UCSD-AML1 (cell line): Measurements from ENCODE around the gene SH2D7.

Experiments
- DNase-seq: peaks from one replicate; lab custom pipeline; 2025; ENCODE audit not compliant: unreplicated experiment; lab: John Stamatoyannopoulos, UW

SH2D7 gene

DNA sequence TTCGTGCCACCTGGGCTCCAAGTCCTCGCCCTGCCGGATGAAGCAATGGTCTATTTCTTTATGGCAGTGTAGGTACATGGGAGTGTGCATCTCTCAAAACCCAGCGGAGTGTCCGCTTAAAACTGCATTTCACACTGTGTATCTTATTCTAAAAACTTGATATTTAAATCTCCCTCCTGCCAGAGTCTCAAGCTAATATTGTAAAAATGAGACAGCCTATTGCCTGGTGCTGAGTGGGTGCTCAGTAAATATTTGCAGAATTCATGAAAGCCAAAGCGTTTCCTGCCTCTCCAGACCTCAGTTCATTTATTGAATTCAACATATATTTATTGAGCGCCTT lies 14.5 kb upstream of the SH2D7 start:
- DNase-seq, result no peak

GRCh38 chr15:78079298-78080087 lies 12.9 kb upstream of the SH2D7 start:
- DNase-seq, result no peak

DNA sequence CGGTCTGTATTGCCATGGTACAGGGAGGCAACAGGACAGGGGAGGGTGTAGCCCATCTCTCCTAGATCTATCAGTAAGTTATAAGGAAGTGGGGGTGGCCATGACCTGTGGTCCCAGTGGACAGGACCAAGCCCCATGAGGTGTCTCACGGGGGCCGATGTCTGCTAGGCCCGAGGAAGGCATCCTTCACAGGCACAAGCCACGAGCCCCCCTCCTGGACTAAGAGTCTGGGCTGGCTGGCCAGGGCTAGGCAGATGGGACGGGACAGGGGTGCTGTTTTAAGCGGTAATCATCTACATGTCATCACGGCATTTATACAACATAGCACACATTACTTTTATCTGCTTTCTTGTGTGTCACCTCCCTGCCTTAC lies 12.3 kb upstream of the SH2D7 start:
- no peak for DNase-seq

DNA sequence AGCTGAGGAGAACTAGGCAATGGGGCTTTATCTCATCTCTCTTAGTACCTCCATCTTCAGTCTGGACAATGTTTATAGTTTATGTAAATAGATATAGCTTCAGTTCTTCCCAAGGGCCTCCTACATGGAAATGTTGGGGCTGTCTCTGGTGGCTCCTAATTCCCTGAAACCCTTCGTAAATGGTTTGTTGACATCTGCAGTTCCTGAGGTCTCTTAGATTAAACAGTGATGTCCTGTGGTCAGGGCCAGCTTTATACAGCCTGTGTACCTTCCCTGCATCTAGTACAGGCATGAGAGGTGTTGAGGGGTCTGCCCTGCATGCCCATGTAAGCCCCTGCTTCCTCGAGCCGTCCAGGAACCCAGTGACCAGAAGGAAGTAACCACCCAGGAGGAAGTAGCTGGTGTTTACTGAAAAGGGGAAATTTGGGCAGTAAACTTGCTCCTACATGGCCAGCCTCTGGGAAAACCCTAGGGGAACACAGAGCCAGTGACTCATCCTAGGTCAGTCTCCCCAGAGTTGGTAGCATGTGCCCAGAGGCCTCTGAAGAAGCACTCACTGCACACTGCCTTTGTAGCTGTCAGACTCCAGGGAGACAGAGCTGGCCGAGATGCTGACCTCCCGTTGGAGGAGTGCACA lies 10.1 kb upstream of the SH2D7 start:
- no peak for DNase-seq

DNA sequence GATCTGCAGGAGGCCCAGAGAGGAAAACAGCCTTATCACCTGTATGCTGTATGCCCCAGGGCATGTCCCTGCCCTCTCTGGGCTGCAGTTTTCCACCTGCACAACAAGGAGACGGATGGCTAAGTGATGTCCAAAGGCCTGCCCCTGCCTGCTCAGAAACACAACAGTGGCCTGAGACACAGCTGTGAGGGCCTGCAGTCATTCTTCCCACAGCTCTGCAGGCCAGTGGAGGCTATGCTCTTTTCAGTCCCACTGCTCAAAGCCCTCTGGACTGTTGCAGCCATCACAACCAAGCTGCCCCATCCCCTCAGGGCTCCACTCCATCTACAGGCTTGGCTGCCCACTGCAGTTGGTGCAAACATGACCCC lies 9.6 kb upstream of the SH2D7 start:
- no peak for DNase-seq

DNA sequence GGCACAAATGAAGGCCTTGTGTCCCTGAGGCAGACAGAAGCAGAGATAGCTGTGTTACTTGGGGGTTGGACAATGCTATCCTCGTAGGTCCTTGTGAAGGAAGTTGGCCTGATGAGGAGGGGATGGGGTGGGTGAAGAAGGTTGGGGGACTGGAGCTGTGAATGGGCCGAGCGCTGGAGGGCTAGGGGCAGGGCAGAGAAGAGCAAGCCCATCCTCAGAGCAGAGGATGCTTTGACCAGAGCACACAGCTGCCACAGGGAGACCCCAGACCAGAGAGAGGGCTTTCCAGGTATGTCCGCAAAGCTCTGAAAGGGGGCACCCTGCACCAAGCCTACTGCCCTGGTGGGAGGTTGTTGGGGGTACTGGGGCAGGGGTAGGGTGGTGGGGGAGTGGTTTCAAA lies 9.2 kb upstream of the SH2D7 start:
- no peak for DNase-seq

DNA sequence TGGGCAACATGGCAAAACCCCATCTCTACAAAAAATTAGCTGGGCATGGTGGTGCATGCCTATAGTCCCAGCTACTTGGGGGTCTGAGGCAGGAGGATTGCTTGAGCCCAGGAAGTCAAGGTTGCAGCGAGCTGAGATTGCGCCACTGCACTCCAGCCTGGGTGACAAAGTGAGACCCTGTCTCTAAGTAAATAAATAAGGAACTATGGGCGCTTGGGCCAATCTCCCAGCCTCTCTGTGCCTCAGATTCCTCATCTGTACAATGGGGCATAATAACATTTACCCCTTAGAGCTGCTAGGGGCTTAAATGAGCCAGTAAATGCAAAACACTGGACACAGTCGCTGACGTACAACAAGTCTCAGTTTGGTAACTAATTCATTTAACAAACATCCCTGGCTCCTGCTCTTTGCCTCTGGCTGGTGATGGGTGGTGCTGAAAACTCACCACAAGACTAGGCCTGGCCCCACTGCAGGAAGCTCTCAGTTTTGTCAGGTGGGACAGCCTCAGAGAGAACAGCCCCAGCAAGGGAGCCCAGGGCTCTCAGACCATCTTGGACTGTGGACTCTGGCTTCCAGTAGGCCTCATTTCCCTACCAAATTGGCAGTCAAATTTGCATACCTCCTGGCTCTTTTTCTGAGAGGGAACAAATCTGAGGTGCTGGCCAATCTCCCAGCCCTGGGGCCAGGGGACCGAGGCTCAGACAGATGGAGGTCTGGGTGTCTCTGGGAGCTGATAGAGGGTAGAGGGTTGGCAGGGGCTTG lies 8.5 kb upstream of the SH2D7 start:
- no peak for DNase-seq

- DNase-seq, result no peak
These were observed 8.0 kb upstream of the SH2D7 start for GRCh38 chr15:78084449-78084750.

DNA sequence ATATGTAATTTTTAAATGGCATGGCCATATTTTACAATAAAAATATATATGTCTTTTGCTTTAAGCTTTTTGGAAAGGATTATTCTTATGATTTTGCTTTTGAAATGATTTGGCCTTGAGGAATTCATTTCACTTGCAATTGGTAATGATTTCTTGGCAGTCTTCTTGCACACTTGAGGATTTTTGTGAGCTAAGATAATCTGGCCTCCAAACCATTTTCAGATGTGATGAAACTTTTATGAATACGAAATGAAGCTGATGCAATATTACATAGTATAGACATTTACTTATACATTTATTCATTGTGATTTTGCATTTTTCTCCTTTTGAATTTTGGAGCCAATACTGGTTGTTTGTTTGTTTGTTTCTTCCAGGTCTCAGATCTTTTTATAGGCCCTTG lies 6.4 kb upstream of the SH2D7 start:
- DNase-seq, result no peak

DNA sequence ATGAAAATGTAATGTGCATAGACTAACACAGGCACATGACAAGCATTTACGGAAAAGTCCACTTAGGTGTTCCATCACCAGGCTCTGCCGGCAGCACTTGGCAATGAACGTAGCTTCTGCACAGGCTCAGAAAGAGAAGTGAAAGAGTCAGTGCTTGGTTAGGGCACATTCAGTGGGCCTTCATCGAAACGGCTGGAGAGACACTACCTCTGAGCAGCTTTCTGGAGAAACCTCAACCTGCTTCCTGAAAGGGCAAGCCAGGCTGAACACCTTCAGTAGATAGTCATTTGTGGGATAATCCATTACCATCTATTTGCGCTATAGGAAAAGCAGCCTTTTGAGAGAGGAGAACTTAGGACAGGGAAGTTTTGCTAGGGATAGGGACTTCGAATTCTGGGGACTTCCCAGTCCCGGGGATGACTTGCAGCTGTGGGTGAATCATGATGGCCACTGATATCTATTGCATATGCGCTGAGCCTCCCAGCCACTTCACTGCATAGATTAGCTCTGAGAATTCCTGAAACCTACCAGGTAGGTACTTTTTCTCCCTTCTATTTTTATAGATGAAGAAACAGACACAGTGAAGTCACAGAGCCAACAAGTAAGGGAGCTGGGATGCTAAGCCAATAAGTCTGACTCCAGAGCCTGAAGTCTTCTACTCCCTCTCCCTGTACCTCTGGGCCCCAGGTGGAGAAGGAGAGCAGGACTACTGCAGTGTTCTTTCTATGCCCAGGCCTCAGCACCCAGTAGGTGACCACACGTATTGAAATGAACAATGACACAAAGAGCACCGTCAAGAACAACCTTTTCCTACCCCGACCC lies 4.2 kb upstream of the SH2D7 start:
- no peak for DNase-seq

- DNase-seq, result no peak
These were observed 3.6 kb upstream of the SH2D7 start for GRCh38 chr15:78088773-78089080.

DNA sequence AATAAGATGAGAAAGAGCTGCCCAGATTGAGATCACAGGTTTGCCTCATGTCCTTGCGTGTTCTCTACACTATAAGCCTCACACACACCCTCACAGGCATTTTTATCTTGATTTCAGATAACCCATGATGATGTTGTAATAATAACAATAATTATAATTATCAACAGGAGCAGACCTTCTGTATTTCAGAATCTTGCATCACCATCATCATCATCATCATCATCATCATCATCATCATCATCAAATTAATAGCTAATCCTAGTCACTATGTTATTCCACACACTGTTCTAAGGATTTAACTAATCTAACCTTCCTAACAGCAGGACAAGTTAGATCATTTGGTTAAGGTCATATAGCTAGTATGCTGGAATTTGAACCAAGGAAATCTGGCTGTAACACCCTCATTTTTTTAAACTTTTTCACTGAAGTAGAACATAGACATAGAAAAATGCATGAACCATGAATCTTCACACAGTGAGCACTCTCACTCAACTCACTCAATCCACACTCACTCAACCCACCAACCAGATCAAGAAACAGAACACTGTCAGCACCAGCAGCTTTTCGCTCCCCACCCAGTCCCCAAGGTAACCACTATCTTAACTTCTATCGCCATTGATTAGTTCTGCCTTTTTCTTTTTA lies 1.8 kb upstream of the SH2D7 start:
- no peak for DNase-seq

DNA sequence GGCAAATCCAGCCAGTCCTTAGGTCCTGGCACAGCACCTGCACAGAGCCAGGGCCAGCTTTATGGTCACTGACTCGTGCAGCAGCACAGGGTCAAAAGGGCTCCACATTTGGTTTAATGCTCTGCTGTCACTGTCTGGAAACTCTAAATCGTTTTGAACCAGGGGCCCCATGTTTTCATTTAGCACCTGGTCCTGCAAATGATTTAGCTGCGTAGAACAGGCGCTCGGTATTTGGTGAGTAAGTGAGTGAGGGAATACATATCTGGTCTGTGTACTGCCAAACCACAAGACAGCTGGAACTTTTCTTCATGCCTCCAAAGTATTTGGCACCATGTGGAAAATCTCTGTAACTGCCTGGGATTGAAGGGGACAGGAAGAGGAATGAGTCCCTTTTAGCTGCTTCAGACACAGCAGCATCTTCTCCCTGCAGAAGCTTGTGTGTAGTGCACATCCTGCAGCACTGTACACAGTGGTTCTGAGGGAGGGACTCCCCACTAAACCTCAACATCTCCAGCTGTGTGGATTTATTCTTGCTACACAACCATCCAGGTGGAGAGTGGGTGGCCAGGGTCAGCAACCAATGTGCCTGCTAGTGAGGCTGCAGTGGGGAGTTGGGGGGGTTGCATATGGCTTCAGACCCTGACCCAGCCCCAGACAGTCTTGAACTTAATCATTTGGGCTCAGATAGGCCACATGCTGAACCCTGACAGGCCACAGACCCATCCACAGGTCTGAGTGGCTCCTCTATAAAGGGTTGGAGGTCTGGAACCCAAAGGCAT lies 1.1 kb downstream of the SH2D7 start:
- DNase-seq, result no peak

GRCh38 chr15:78097667-78098066 lies 5.3 kb downstream of the SH2D7 start:
- DNase-seq, result no peak

GRCh38 chr15:78098131-78098755 lies 5.9 kb downstream of the SH2D7 start:
- DNase-seq, result no peak

- DNase-seq, result no peak
These were observed 8.5 kb downstream of the SH2D7 start for GRCh38 chr15:78100886-78101285.

DNA sequence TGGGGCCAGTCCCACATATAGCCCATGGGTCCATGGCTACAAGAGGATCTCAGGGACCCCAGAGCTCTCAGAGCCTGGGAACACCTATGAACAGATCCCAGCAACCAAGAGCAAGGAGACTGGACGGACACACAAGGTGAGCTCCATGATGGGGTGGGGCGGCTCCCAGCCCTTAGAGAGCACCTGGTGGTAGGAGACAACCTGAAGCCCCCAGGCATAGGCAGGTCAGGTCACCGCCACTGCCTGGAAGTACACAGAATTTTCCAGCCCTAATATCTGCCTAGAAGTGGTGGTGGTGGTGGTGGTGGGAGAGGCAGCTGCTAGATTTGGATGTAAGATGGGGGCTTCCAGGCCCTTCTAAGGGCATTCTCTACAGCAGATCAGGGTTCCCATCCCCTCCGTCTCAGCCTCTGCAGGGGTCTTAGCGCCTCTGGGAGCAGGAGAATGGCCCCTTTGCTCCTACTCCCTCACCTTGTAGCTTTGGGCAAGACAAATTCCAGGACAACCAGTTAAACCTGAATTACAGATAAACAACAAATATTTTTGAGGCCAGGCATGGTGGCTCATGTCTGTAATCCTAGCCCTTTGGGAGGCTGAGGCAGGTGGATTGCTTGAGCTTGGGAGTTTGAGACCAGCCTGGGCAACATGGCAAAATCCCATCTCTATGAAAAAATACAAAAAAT lies 9.2 kb downstream of the SH2D7 start:
- no peak for DNase-seq

DNA sequence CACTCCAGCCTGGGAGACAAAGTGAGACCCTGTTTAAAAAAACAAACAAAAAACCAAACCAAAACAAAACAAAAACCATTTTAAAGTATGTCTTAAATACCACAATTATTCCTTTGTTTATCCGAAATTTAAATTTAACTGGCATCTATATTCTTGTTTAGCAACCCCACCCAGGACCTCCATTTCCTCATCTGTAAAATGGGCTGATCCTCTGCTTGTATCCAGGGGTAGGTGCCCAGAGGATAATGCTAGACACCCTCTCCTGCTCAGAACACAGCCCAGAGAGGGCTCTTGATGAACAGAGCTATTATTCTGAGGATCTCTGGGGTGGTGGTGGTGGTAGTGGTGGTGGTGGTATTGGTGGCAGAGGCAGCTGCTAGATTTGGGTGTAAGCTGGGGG lies 9.8 kb downstream of the SH2D7 start:
- DNase-seq, result no peak

- no peak for DNase-seq
These were observed 10.4 kb downstream of the SH2D7 start for GRCh38 chr15:78102741-78103140.
